ENCODE results near the gene OTOF. TPM values are rescaled to one million over a fixed set of nuclear protein-coding genes. Genes with fewer than 3 reads are reported as not detected.

The OTOF gene
- total and polyA plus RNA-seq, 2 of the 13 experiments (the other 11 are each of a cell fraction or from before 2014, with no cell fraction given), result 0.04 TPM; not detected in 1

DNA sequence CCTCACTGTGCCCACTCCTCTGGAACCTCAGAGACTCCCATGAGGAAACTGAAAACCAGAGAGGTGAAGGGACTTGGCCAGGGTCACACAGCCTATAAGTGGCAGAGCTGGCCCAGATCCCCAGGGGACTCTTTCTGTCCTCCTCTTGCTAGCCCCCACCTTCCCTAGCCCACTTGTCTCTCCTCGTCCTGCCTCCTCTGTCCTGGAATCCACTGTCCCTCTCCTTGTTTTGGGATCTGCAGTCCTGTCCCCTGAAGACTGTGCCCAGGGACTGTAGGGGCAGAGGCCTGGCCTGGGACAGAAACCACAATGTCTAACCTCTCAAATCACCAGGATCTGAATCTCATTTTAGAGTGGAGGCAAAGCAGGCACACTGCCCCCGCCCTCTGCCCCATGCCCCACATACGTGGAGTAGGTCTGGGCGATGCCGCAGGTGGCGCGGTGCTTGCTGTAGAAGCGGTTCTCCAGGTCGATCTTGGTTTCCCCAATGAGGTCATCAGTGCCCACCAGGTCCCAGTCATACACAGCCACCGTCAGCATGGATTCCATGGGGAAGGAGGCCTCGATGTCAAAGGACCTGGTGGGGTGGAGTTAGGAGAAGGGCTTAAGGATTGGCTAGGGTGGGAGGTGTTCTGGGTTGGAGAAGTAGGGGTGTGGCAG, 12.5 kb downstream of the OTOF start:
- H3K4me3 ChIP-seq (replicated peaks in 1 of 3; ENCODE audit: insufficient read depth in 1 of 3, low read depth in 2 of 3, low read length in 3 of 3), result no peak overlapping the region
- no peak for DNase-seq (ENCODE audit: low spot score)
- no peak for FAIRE-seq
- CTCF ChIA-PET (ENCODE audit: low intra/inter-chr PET ratio, low total read pairs), result no interaction called here
- H3K27ac ChIP-seq (ENCODE audit: extremely low read length, insufficient read depth, low read length), result no peak overlapping the region
- H3K4me1 ChIP-seq (ENCODE audit: insufficient read depth, low read length), result peaks cover 18% of the 10 kb centered on the region
- no peak overlapping the region for H3K9ac ChIP-seq (ENCODE audit: insufficient read depth, low read depth, low read length)
- POLR2A ChIA-PET, result no interaction called here
- H2AFZ ChIP-seq (ENCODE audit: low read length), result no peak overlapping the region
- no peaks in the 10 kb centered on the region for H4K20me1 ChIP-seq (ENCODE audit: insufficient read depth, low read length)
- WGBS (ENCODE audit: low lambda C conversion rate), result 62% methylated on average over 11 of the region's 11 CpGs
- in situ Hi-C loops (cut with HindIII; ENCODE audit: extremely low pct_ligation_motif_present, low pct_unique_long_range_greater_than_20kb) (loop anchor here (5.0 to 10.0 kb wide), 2 partner anchors 148 to 231 kb away; no protein-coding TSS in a partner anchor), intact Hi-C loops (cut with micrococcal nuclease; ENCODE audit: unreplicated experiment) (loop anchor here (5.0 to 10.0 kb wide), 2 partner anchors 118 to 511 kb away; partner anchors contain the start of genes ADGRF3 and SELENOI)
- peaks cover 5% of the 10 kb centered on the region for H3K9me3 ChIP-seq (ENCODE audit: low read length)
- no peaks in the 10 kb centered on the region for H3K79me2 ChIP-seq (ENCODE audit: insufficient read depth, low read length)
- H3K27me3 ChIP-seq (ENCODE audit: control insufficient read depth in 1 of 2, insufficient read depth in 2 of 2, low read length in 2 of 2), result 0 out of 5 replicates have a peak, but pooled peaks cover 0 to 3% of the 10 kb centered on the region in 2 experiments
- no peak overlapping the region for H3K4me2 ChIP-seq (ENCODE audit: low read depth, low read length)
- BruUV-seq (replicated peaks), result no TSS peak
- TF ChIP-seq ATF7 (IDR thresholded peaks at IDR 0.05), result peak; percentile 40; the same call in 1 of the 2 replicates
- no peak for TF ChIP-seq ATF7 (CRISPR knock-in tag; IDR thresholded peaks at IDR 0.05)
- peak; percentile 95 for TF ChIP-seq ZNF768 (CRISPR knock-in tag; IDR thresholded peaks at IDR 0.05)
- TF ChIP-seq CHD2 (IDR thresholded peaks at IDR 0.05; ENCODE audit: low read depth, low read length), result no peak
- TF ChIP-seq, protein P1, sequence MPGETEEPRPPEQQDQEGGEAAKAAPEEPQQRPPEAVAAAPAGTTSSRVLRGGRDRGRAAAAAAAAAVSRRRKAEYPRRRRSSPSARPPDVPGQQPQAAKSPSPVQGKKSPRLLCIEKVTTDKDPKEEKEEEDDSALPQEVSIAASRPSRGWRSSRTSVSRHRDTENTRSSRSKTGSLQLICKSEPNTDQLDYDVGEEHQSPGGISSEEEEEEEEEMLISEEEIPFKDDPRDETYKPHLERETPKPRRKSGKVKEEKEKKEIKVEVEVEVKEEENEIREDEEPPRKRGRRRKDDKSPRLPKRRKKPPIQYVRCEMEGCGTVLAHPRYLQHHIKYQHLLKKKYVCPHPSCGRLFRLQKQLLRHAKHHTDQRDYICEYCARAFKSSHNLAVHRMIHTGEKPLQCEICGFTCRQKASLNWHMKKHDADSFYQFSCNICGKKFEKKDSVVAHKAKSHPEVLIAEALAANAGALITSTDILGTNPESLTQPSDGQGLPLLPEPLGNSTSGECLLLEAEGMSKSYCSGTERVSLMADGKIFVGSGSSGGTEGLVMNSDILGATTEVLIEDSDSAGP (CRISPR knock-in tag; IDR thresholded peaks at IDR 0.05; ENCODE audit: borderline replicate concordance), result 0 out of 2 replicates have a peak, but pooled peaks have one; percentile 15
- H3K36me3 ChIP-seq (replicated peaks in 1 of 2; ENCODE audit: control insufficient read depth in 1 of 2, insufficient read depth in 2 of 2, low read length in 2 of 2), result no peaks in the 10 kb centered on the region
- no peak for ATAC-seq

All from HepG2 (cell line).